Activated CD8-positive, alpha-beta T cell treated with anti-CD3 and anti-CD28 coated beads for 36 hours (primary cell): Measurements from ENCODE around the gene LPP. TPM values are rescaled to one million over a fixed set of nuclear protein-coding genes. Genes with fewer than 3 reads are reported as not detected.
A peak's percentile ranks its signal among the peaks of the same experiment; 100 is the strongest.

Experiments used
- ATAC-seq: fragments of 200-7000 bp; cut with Tn5 transposase; one replicate; pipeline ENCODE4 v1.10.0; 2021; ENCODE audit warnings: mild to moderate bottlenecking, moderate library complexity
- CTCF ChIA-PET: fragments of 350-600 bp; sonication (Branson Sonifier 250); formaldehyde crosslinking; loops from one replicate; lab custom pipeline; 2021; ENCODE audit warnings: antibody characterized with exemption; lab: Charles Lee
- POLR2A ChIA-PET: fragments of 350-600 bp; sonication (Branson Sonifier 250); formaldehyde crosslinking; loops from one replicate; lab custom pipeline; 2021; ENCODE audit warnings: antibody characterized with exemption; lab: Charles Lee
- DNase-seq: peaks from one replicate; pipeline ENCODE4 v3.0.0-alpha.2; 2020
- H3K27ac Mint-ChIP-seq: one replicate; pipeline ENCODE4 v1.8.0; 2021; ENCODE audit warnings: mild to moderate bottlenecking, mixed read lengths
- H3K27me3 Mint-ChIP-seq: one replicate; pipeline ENCODE4 v1.8.0; 2021; ENCODE audit warnings: mixed read lengths
- H3K36me3 Mint-ChIP-seq: one replicate; pipeline ENCODE4 v1.8.0; 2021; ENCODE audit warnings: low read depth, mixed read lengths
- H3K4me1 Mint-ChIP-seq: one replicate; pipeline ENCODE4 v1.8.0; 2021; ENCODE audit warnings: low read depth, mixed read lengths
- H3K4me3 Mint-ChIP-seq: one replicate; pipeline ENCODE4 v1.8.0; 2021; ENCODE audit warnings: mild to moderate bottlenecking, moderate library complexity, mixed read lengths
- H3K9me3 Mint-ChIP-seq: one replicate; pipeline ENCODE4 v1.8.0; 2021; ENCODE audit warnings: mixed read lengths
- CTCF ChIP-seq: fragments of 200-600 bp; IDR thresholded peaks from one replicate; pipeline ENCODE4 v1.8.0; 2022; ENCODE audit warnings: antibody characterized with exemption, mild to moderate bottlenecking
- intact Hi-C: fragments of 100-400 bp; cut with micrococcal nuclease; formaldehyde crosslinking; loops from one replicate; pipeline ENCODE4 v1.10.0; 2022
- total RNA-seq, 2 experiments: library from RNA; stranded (reverse); gene quantifications; one replicate each; pipeline ENCODE4 v1.2.3, GENCODE V29; 2021

LPP gene
- total RNA-seq, 2 experiments from 2014 or later = 16.4 to 22.6 TPM

- POLR2A ChIA-PET = interaction anchor here (1.3 to 1.8 kb wide), 4 partner anchors 11 to 426 kb away, joined by 3 to 9 read pairs (median 5); no protein-coding TSS in a partner anchor
- ATAC-seq (peak; percentile 28), DNase-seq (peak; percentile 13)
- intact Hi-C loops = no loop called here
- CTCF ChIA-PET = interaction anchor here (1.2 to 3.5 kb wide), 2 partner anchors 429 to 430 kb away, joined by 4 to 17 read pairs; no protein-coding TSS in a partner anchor
- Mint-ChIP-seq H3K36me3 (no peaks in the 10 kb centered on the region), H3K27me3 (no peaks in the 10 kb centered on the region), H3K4me1 (peaks cover 47% of the 10 kb centered on the region), H3K9me3 (no peaks in the 10 kb centered on the region), H3K27ac (peak overlapping the region; percentile 81), H3K4me3 (no peak overlapping the region)
- TF ChIP-seq CTCF = no peak
These were observed 16.0 kb downstream of the LPP start for GRCh38 chr3:188169830-188170455.

GRCh38 chr3:188170461-188171459 lies 16.8 kb downstream of the LPP start:
- ChIA-PET POLR2A (interaction anchor here (0.7 to 1.8 kb wide), 6 partner anchors 12 to 519 kb away, joined by 3 to 9 read pairs (median 4); no protein-coding TSS in a partner anchor), CTCF (interaction anchor here (3.5 kb wide), 1 partner anchor 430 kb away, joined by 17 read pairs; no protein-coding TSS in a partner anchor)
- ATAC-seq (peak; percentile 93), DNase-seq (peak; percentile 77)
- Mint-ChIP-seq H3K27ac (peak overlapping the region; percentile 81), H3K4me3 (peak overlapping the region; percentile 2), H3K4me1 (peaks cover 43% of the 10 kb centered on the region), H3K36me3 (no peaks in the 10 kb centered on the region), H3K9me3 (no peaks in the 10 kb centered on the region), H3K27me3 (no peaks in the 10 kb centered on the region)
- no peak for TF ChIP-seq CTCF
- intact Hi-C loops = no loop called here

GRCh38 chr3:188171682-188172467 lies 17.9 kb downstream of the LPP start:
- TF ChIP-seq CTCF = no peak
- ATAC-seq (no peak), DNase-seq (no peak)
- no peaks in the 10 kb centered on the region for H3K36me3 Mint-ChIP-seq
- CTCF ChIA-PET = interaction anchor here (3.5 kb wide), 1 partner anchor 431 kb away, joined by 17 read pairs; no protein-coding TSS in a partner anchor
- H3K27me3 Mint-ChIP-seq = no peaks in the 10 kb centered on the region
- H3K4me1 Mint-ChIP-seq = peaks cover 38% of the 10 kb centered on the region
- no peak overlapping the region for H3K4me3 Mint-ChIP-seq
- intact Hi-C loops = no loop called here
- no peaks in the 10 kb centered on the region for H3K9me3 Mint-ChIP-seq
- peak overlapping the region; percentile 81 for H3K27ac Mint-ChIP-seq
- POLR2A ChIA-PET = interaction anchor here (0.7 to 1.8 kb wide), 5 partner anchors 13 to 518 kb away, joined by 3 to 9 read pairs (median 4); no protein-coding TSS in a partner anchor

GRCh38 chr3:188174317-188175044 lies 20.5 kb downstream of the LPP start:
- H3K9me3 Mint-ChIP-seq = no peaks in the 10 kb centered on the region

More at GRCh38 chr3:188174317-188175044, 20.5 kb downstream of the LPP start:
- no peak for TF ChIP-seq CTCF
- intact Hi-C loops = no loop called here
- CTCF ChIA-PET = no interaction called here
- Mint-ChIP-seq H3K27me3 (no peaks in the 10 kb centered on the region), H3K4me1 (peaks cover 52% of the 10 kb centered on the region), H3K36me3 (no peaks in the 10 kb centered on the region), H3K27ac (no peak overlapping the region), H3K4me3 (no peak overlapping the region)
- ATAC-seq (no peak), DNase-seq (no peak)
- POLR2A ChIA-PET = no interaction called here
